ENCODE results near the gene OTOP2. TPM values are rescaled to one million over a fixed set of nuclear protein-coding genes. Genes with fewer than 3 reads are reported as not detected.

OTOP2 gene
- total RNA-seq, 6 experiments from 2014 or later: not detected

DNA sequence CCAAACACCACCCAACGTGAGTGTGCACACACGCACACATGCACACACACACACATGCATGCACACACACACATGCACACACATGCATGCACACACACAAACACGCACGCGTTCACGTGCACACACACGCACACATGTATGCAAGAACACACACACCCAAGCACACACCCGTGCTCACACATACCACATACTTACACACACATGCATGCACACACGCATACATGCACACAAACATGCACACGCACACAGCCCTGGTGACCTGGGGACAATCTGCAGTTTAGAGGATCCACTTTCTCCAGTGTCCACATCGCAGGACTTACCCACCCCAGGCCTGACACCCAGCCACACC is 7.2 kb upstream of the OTOP2 start:
- Mint-ChIP-seq H3K4me1 (ENCODE audit: low read depth) (no peaks in the 10 kb centered on the region), H3K36me3 (ENCODE audit: low read depth) (no peaks in the 10 kb centered on the region), H3K27me3 (ENCODE audit: insufficient read depth) (peaks cover 22% of the 10 kb centered on the region), H3K4me3 (no peak overlapping the region), H3K27ac (no peak overlapping the region), H3K9me3 (peaks cover 10% of the 10 kb centered on the region; the same call in 1 of the 2 replicates)
- TF ChIP-seq, protein P1, sequence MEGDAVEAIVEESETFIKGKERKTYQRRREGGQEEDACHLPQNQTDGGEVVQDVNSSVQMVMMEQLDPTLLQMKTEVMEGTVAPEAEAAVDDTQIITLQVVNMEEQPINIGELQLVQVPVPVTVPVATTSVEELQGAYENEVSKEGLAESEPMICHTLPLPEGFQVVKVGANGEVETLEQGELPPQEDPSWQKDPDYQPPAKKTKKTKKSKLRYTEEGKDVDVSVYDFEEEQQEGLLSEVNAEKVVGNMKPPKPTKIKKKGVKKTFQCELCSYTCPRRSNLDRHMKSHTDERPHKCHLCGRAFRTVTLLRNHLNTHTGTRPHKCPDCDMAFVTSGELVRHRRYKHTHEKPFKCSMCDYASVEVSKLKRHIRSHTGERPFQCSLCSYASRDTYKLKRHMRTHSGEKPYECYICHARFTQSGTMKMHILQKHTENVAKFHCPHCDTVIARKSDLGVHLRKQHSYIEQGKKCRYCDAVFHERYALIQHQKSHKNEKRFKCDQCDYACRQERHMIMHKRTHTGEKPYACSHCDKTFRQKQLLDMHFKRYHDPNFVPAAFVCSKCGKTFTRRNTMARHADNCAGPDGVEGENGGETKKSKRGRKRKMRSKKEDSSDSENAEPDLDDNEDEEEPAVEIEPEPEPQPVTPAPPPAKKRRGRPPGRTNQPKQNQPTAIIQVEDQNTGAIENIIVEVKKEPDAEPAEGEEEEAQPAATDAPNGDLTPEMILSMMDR (IDR thresholded peaks at IDR 0.05): no peak
- DNase-seq: no peak

DNA sequence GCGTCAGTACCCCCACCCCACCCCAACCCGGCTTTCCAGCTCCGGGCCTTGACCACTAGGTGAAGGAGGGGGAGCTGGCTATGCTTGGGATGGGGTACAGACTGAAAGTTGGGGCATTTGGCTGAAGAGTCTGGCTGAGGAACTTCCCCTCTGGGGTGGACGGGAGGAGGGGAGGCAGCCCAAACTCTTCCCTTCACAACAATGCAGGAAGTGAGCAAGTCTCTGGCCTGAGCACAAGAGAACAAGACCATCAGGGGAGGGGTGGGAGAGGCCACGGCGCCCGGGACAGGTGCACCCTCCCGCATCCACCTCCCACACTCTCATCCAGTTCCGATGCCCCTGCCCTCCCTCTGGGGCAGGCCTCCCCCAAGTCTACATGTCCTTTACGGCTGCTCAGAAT is 6.6 kb upstream of the OTOP2 start:
- DNase-seq: no peak
- Mint-ChIP-seq H3K36me3 (ENCODE audit: low read depth) (no peaks in the 10 kb centered on the region), H3K27ac (no peak overlapping the region)

DNA sequence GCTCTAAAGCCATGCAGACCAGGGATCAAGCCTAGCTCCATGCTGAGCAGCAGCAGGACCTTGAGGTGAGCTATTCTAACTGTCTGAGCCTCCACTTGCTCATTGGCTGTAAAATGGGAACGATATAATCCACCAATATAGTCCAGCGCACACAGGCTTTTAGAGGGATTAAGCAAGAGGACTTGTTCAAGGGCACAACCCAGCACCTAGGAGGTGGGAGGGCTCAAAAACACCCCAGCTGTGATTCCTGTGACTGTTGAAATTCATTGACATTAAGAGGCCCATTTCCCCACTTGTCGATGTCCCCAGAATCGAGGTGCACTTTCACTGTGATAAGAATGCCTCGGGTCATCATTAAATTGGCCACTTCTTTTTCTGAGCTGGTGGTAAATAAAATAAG is 5.2 kb upstream of the OTOP2 start:
- peaks cover 2% of the 10 kb centered on the region; the same call in 1 of the 2 replicates for H3K9me3 Mint-ChIP-seq
- no peaks in the 10 kb centered on the region for H3K4me1 Mint-ChIP-seq (ENCODE audit: low read depth)
- H3K4me3 Mint-ChIP-seq: no peak overlapping the region
- no peak overlapping the region for H3K27ac Mint-ChIP-seq
- H3K36me3 Mint-ChIP-seq (ENCODE audit: low read depth): no peaks in the 10 kb centered on the region
- DNase-seq: no peak
- TF ChIP-seq, protein P1 (IDR thresholded peaks at IDR 0.05): no peak
- H3K27me3 Mint-ChIP-seq (ENCODE audit: insufficient read depth): peaks cover 25% of the 10 kb centered on the region

More for the DNA sequence above, 6.6 kb upstream of the OTOP2 start:
- H3K4me3 Mint-ChIP-seq: no peak overlapping the region
- TF ChIP-seq, protein P1 (IDR thresholded peaks at IDR 0.05): no peak
- H3K27me3 Mint-ChIP-seq (ENCODE audit: insufficient read depth): peaks cover 25% of the 10 kb centered on the region
- H3K9me3 Mint-ChIP-seq: peaks cover 10% of the 10 kb centered on the region; the same call in 1 of the 2 replicates
- no peaks in the 10 kb centered on the region for H3K4me1 Mint-ChIP-seq (ENCODE audit: low read depth)

DNA sequence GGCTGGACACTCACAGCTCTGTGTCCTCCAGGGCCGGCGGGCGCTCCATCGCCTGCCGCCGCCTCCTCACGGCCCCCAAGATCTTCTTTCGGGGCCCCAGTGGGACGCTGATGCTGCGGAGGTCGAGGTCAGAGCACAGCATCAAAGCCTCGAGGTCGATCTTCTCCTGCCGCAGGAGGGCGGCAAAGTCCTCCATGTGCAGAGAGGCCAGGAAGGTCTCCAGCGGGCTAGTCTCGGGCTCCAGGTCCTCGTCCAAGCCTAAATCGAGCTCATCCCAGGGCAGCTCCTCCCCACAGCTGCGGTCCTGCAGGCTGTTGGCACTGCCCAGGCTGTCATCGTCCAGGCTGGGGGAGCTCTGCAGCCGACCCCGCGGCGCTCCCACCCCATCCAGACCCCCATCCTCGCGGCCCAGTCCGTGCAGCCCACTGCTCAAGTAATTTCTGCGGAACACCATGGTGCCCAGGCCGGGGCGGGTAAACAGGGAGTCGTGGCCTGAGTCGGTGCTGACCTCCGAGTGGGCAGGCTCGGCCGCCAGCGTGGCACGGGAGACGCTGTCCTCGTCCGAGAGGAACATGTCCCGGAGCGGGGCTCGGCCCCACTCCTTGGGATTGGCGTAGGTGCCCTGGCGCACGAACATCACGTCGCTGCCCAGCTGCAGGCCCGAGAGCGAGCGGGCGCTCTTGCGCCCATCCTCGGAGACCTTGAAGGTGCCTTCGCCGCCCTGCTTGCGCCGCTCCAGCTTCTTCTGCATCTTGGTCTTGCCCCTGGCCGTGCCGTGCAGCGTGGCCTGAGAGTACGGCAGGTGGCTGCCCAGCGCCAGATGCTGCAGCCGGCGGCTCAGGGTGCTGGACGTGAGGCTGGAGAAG is 4.4 kb upstream of the OTOP2 start:
- TF ChIP-seq, protein P1 (IDR thresholded peaks at IDR 0.05): no peak
- H3K27ac Mint-ChIP-seq: no peak overlapping the region
- H3K36me3 Mint-ChIP-seq (ENCODE audit: low read depth): no peaks in the 10 kb centered on the region
- H3K4me1 Mint-ChIP-seq (ENCODE audit: low read depth): no peaks in the 10 kb centered on the region
- DNase-seq: no peak
- H3K4me3 Mint-ChIP-seq: no peak overlapping the region
- H3K27me3 Mint-ChIP-seq (ENCODE audit: insufficient read depth): peaks cover 22% of the 10 kb centered on the region
- H3K9me3 Mint-ChIP-seq: no peaks in the 10 kb centered on the region

DNA sequence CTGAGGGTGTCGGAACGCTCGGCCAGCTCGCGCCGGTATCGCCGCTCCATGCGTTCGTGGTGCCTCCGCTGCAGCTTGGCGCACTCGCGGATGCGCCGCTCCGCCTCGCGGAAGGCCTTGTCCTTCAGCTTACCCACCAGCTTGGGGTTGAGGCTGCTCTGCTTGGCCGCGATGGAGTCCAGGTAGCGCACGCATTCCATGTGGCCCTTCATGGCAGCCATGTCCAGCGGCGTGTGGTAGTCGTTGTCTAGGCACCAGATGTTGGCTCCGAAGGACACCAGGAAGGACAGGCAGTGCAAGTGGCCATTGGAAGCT is 3.8 kb upstream of the OTOP2 start:
- Mint-ChIP-seq H3K27me3 (ENCODE audit: insufficient read depth) (peaks cover 26% of the 10 kb centered on the region), H3K4me3 (no peak overlapping the region), H3K4me1 (ENCODE audit: low read depth) (no peaks in the 10 kb centered on the region), H3K27ac (no peak overlapping the region), H3K36me3 (ENCODE audit: low read depth) (no peaks in the 10 kb centered on the region), H3K9me3 (no peaks in the 10 kb centered on the region)
- TF ChIP-seq, protein P1 (IDR thresholded peaks at IDR 0.05): no peak
- no peak for DNase-seq
